Esophagus squamous epithelium (tissue), 5 donors: ENCODE measurements around the gene MCRS1. TPM values are rescaled to one million over a fixed set of nuclear protein-coding genes. Genes with fewer than 3 reads are reported as not detected.

Experiments used
- DNase-seq: peaks from one replicate; lab custom pipeline; 2025; lab: John Stamatoyannopoulos, UW
- H3K27ac ChIP-seq, 4 donors: fragments of 200-600 bp; sonication (generic); one replicate each; pipeline ENCODE4 v1.5.1; 2016 to 2019; ENCODE audit warnings: mild to moderate bottlenecking in 1 of 4
- H3K27me3 ChIP-seq, 4 donors: fragments of 200-600 bp; sonication (generic); 1 replicate in 3 of 4; 2 replicates in 1 of 4; pipeline versions ENCODE4 v1.5.1 to v1.6.0; 2017 to 2021; ENCODE audit warnings: antibody characterized with exemption in 1 of 4
- H3K36me3 ChIP-seq, 3 donors: fragments of 200-600 bp; sonication (generic); one replicate each; pipeline ENCODE4 v1.5.1; 2016 to 2019
- H3K4me1 ChIP-seq, 3 donors: fragments of 200-600 bp; sonication (generic); one replicate each; pipeline ENCODE4 v1.5.1; 2017 to 2019
- H3K4me3 ChIP-seq, 4 donors: fragments of 200-600 bp; sonication (generic); 1 replicate in 3 of 4; 2 replicates in 1 of 4; pipeline ENCODE4 v1.5.1; 2016 to 2019; ENCODE audit warnings: mild to moderate bottlenecking in 2 of 4, moderate library complexity in 1 of 4
- H3K9me3 ChIP-seq, 3 donors: fragments of 200-600 bp; sonication (generic); one replicate each; pipeline ENCODE4 v1.5.1; 2016 to 2019
- POLR2A ChIP-seq, 4 donors: fragments of 450-650 bp; IDR thresholded peaks; one replicate each; pipeline ENCODE4 v1.6.1; 2017; ENCODE audit warnings: antibody characterized with exemption in 4 of 4, mild to moderate bottlenecking in 4 of 4, moderate library complexity in 3 of 4
- WGBS, 2 donors: methylation state at CpG; one replicate each; pipeline ENCODE4 v1.1.5; 2018; 5-methylcytosine and 5-hydroxymethylcytosine counted together
- intact Hi-C: fragments of 100-400 bp; cut with DNase I; formaldehyde crosslinking; loops from one replicate; pipeline ENCODE4 v1.15.0; 2022
- total RNA-seq, 4 donors: library from RNA; depleted of rRNA; stranded (reverse); fragments of >200 nt; gene quantifications; one replicate each; pipeline ENCODE4 v1.1.0, GENCODE V29; 2016
- TF ChIP-seq, protein P1 (sequence below), 6 experiments: fragments of 450-650 bp in 4 of 6; fragments of 200-600 bp in 2 of 6; sonication (generic) in 2 of 6; IDR thresholded peaks; one replicate each; pipeline ENCODE4 v1.5.1; 2016 to 2019; ENCODE audit warnings: antibody characterized with exemption in 6 of 6, mild to moderate bottlenecking in 4 of 6, moderate library complexity in 4 of 6
- donor health status: DM: yes; HTN: yes; CAD: no.

MCRS1 gene
- total RNA-seq, 4 donors from 2014 or later = 38.8 to 54.2 (median 45.0) TPM

DNA sequence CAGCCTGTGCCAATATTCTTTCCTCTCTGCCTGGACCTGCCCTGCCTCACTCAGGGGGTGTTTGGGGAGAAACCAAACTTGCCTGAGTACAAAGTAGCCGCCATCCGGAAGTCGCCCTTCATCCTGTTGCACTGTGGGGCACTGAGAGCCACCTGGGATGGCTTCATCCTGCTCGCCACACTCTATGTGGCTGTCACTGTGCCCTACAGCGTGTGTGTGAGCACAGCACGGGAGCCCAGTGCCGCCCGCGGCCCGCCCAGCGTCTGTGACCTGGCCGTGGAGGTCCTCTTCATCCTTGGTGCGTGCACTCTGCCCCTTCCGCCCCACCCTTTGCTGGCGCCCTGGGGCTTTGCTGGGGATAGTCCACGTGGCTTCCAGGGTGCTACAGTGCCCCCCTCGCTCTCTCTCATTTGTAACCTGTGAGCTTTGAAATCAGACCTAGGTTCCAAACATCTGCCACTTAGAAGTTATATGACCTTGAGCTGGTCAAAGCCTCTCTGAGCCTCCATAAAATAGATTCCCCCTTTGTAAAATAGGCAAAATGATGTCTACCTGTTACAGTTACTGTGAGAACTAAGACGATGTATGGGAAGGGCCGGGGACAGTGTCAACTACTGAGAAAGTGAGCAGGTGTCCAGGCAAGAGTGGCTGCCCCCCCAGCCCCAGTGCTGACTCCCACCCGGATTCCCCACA lies 24.6 kb downstream of the MCRS1 start:
- Histone ChIP-seq H3K27me3 (peaks cover 11 to 87% (median 11%) of the 10 kb centered on the region in 4 donors), H3K4me3 (no peak overlapping the region)

GRCh38 chr12:49542592-49543160 lies 25.3 kb downstream of the MCRS1 start:
- H3K36me3 ChIP-seq = no peaks in the 10 kb centered on the region
- peaks cover 11 to 31% (median 20%) of the 10 kb centered on the region in 3 donors for H3K4me1 ChIP-seq
- DNase-seq = no peak
- intact Hi-C loops = no loop called here
- WGBS, 2 donors = 73 to 94% methylated on average over 7 to 11 of the region's 15 CpGs
- no peaks in the 10 kb centered on the region for H3K9me3 ChIP-seq
- TF ChIP-seq, protein P1, sequence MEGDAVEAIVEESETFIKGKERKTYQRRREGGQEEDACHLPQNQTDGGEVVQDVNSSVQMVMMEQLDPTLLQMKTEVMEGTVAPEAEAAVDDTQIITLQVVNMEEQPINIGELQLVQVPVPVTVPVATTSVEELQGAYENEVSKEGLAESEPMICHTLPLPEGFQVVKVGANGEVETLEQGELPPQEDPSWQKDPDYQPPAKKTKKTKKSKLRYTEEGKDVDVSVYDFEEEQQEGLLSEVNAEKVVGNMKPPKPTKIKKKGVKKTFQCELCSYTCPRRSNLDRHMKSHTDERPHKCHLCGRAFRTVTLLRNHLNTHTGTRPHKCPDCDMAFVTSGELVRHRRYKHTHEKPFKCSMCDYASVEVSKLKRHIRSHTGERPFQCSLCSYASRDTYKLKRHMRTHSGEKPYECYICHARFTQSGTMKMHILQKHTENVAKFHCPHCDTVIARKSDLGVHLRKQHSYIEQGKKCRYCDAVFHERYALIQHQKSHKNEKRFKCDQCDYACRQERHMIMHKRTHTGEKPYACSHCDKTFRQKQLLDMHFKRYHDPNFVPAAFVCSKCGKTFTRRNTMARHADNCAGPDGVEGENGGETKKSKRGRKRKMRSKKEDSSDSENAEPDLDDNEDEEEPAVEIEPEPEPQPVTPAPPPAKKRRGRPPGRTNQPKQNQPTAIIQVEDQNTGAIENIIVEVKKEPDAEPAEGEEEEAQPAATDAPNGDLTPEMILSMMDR (IDR thresholded peaks at IDR 0.05) = no peak
- TF ChIP-seq POLR2A (IDR thresholded peaks at IDR 0.05) = no peak
- no peak overlapping the region for H3K27ac ChIP-seq
- no peak overlapping the region for H3K4me3 ChIP-seq
- peaks cover 8 to 87% (median 10%) of the 10 kb centered on the region in 4 donors for H3K27me3 ChIP-seq

More for the DNA sequence above, 24.6 kb downstream of the MCRS1 start:
- no peak overlapping the region for H3K27ac ChIP-seq
- intact Hi-C loops = no loop called here
- H3K9me3 ChIP-seq = no peaks in the 10 kb centered on the region
- TF ChIP-seq, protein P1 (IDR thresholded peaks at IDR 0.05) = no peak
- TF ChIP-seq POLR2A (IDR thresholded peaks at IDR 0.05) = no peak
- H3K4me1 ChIP-seq = peaks cover 7 to 28% (median 16%) of the 10 kb centered on the region in 3 donors
- no peaks in the 10 kb centered on the region for H3K36me3 ChIP-seq
- WGBS, 2 donors = 51 to 74% methylated on average over 18 to 19 of the region's 20 CpGs
- DNase-seq = no peak

GRCh38 chr12:49541911-49542505 lies 25.9 kb downstream of the MCRS1 start:
- DNase-seq = no peak
- intact Hi-C loops = no loop called here
- Histone ChIP-seq H3K4me3 (no peak overlapping the region), H3K36me3 (no peaks in the 10 kb centered on the region), H3K27ac (no peak overlapping the region), H3K4me1 (peaks cover 14 to 36% (median 24%) of the 10 kb centered on the region in 3 donors), H3K27me3 (peaks cover 5 to 87% (median 11%) of the 10 kb centered on the region in 4 donors), H3K9me3 (no peaks in the 10 kb centered on the region)
- no peak for TF ChIP-seq POLR2A (IDR thresholded peaks at IDR 0.05)
- TF ChIP-seq, protein P1 (IDR thresholded peaks at IDR 0.05) = no peak
- WGBS, 2 donors = 78 to 85% methylated on average over 7 of the region's 7 CpGs

GRCh38 chr12:49541140-49541861 lies 26.6 kb downstream of the MCRS1 start:
- Histone ChIP-seq H3K27ac (no peak overlapping the region), H3K27me3 (peaks cover 5 to 87% (median 11%) of the 10 kb centered on the region in 4 donors), H3K9me3 (no peaks in the 10 kb centered on the region), H3K4me3 (no peak overlapping the region), H3K36me3 (no peaks in the 10 kb centered on the region), H3K4me1 (peaks cover 14 to 36% (median 24%) of the 10 kb centered on the region in 3 donors)
- 66 to 82% methylated on average over 11 to 17 of the region's 18 CpGs for WGBS, 2 donors
- TF ChIP-seq POLR2A (IDR thresholded peaks at IDR 0.05) = no peak
- TF ChIP-seq, protein P1 (IDR thresholded peaks at IDR 0.05) = no peak
- intact Hi-C loops = no loop called here
- no peak for DNase-seq
